Brain microvascular endothelial cell (primary cell): ENCODE measurements around the gene VSIG10L2.

Experiments used
- DNase-seq: peaks from one replicate; pipeline ENCODE4 v3.0.0-alpha.2; 2020
- H3K27ac ChIP-seq: fragments of 250-450 bp; sonication (Bioruptor Pico); 2 replicates; pipeline ENCODE4 v1.5.1; 2020; ENCODE audit warnings: mild to moderate bottlenecking, moderate library complexity
- H3K27me3 ChIP-seq: fragments of 250-450 bp; sonication (Bioruptor Pico); replicated peaks from 2 replicates; pipeline ENCODE4 v1.5.1; 2020; ENCODE audit warnings: mild to moderate bottlenecking
- H3K36me3 ChIP-seq: fragments of 250-450 bp; sonication (Bioruptor Pico); replicated peaks from 2 replicates; pipeline ENCODE4 v1.5.1; 2020; ENCODE audit warnings: mild to moderate bottlenecking
- H3K4me3 ChIP-seq: 2 replicates; pipeline ENCODE4 v1.5.1; 2011; ENCODE audit warnings: low read depth, mild to moderate bottlenecking, control low read depth, low read length, moderate library complexity
- in situ Hi-C: cut with HindIII; loops from 2 replicates; pipeline ENCODE4 v1.10.0; 2017; ENCODE audit warnings: low sequenced_read_pairs, low pct_ligation_motif_present
- TF ChIP-seq, protein P1 (sequence below): IDR thresholded peaks from 2 replicates; pipeline ENCODE4 v1.5.1; 2011; ENCODE audit warnings: low read depth, mild to moderate bottlenecking, moderate library complexity, low read length, control low read depth, inconsistent platforms; ENCODE audit errors: missing control alignments

Gene VSIG10L2

DNA sequence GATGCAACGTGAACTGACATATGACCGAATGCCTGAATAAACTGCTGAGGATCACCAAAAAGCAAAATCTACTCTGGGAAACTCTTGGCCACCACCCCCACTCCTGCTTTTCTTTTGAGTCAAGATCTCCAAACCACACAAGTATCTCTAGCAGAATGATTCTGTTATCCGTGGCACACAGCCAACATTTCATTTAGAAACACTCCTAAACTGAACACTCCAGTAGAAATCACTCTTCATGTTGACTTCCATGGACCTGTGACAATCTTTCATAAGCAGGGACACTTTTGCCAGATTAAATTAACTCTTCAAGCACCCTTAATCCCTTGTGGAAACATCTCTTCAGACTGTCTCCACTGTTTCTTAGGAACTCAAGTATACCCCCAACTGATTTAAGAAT lies 44.4 kb downstream of the VSIG10L2 start:
- Histone ChIP-seq H3K36me3 (no peaks in the 10 kb centered on the region), H3K27ac (no peak overlapping the region), H3K27me3 (no peaks in the 10 kb centered on the region), H3K4me3 (no peak overlapping the region)
- peak; percentile 70 for DNase-seq
- TF ChIP-seq, protein P1, sequence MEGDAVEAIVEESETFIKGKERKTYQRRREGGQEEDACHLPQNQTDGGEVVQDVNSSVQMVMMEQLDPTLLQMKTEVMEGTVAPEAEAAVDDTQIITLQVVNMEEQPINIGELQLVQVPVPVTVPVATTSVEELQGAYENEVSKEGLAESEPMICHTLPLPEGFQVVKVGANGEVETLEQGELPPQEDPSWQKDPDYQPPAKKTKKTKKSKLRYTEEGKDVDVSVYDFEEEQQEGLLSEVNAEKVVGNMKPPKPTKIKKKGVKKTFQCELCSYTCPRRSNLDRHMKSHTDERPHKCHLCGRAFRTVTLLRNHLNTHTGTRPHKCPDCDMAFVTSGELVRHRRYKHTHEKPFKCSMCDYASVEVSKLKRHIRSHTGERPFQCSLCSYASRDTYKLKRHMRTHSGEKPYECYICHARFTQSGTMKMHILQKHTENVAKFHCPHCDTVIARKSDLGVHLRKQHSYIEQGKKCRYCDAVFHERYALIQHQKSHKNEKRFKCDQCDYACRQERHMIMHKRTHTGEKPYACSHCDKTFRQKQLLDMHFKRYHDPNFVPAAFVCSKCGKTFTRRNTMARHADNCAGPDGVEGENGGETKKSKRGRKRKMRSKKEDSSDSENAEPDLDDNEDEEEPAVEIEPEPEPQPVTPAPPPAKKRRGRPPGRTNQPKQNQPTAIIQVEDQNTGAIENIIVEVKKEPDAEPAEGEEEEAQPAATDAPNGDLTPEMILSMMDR, result no peak
- in situ Hi-C loops, result no loop called here

GRCh38 chr11:125992893-125993292 lies 47.0 kb downstream of the VSIG10L2 start:
- in situ Hi-C loops, result no loop called here
- TF ChIP-seq, protein P1, result no peak
- Histone ChIP-seq H3K27ac (no peak overlapping the region), H3K4me3 (no peak overlapping the region), H3K27me3 (no peaks in the 10 kb centered on the region), H3K36me3 (no peaks in the 10 kb centered on the region)
- no peak for DNase-seq

DNA sequence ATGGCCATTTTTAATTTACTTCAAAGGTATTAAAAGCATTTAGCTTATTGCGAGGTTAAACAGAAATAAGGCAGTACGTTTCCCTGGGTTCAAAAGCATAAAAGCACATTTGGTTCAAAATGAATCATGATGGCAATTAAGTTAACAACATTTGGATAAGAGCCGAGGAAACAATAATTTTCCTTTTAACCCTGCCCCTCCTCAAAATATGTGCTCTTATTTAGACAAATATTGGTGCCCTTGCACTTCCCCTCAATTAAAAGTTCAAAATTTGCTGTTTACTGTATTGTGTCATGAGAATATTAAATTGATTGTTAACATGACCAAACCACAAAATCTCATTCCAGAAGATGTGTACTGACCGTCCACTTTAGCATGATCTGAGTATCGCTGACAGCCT lies 48.7 kb downstream of the VSIG10L2 start:
- Histone ChIP-seq H3K27ac (no peak overlapping the region), H3K27me3 (no peaks in the 10 kb centered on the region), H3K36me3 (no peaks in the 10 kb centered on the region), H3K4me3 (no peak overlapping the region)
- TF ChIP-seq, protein P1, result no peak
- in situ Hi-C loops, result no loop called here
- DNase-seq, result no peak

- H3K4me3 ChIP-seq, result no peak overlapping the region
- no peaks in the 10 kb centered on the region for H3K27me3 ChIP-seq
- no peak overlapping the region for H3K27ac ChIP-seq
- in situ Hi-C loops, result no loop called here
- H3K36me3 ChIP-seq, result no peaks in the 10 kb centered on the region
- TF ChIP-seq, protein P1, result no peak
- no peak for DNase-seq
Observed at GRCh38 chr11:125995313-125995712, 49.5 kb downstream of the VSIG10L2 start.

- in situ Hi-C loops, result no loop called here
- no peaks in the 10 kb centered on the region for H3K36me3 ChIP-seq
- TF ChIP-seq, protein P1, result no peak
- H3K27ac ChIP-seq, result no peak overlapping the region
- H3K4me3 ChIP-seq, result no peak overlapping the region
- DNase-seq, result no peak
- no peaks in the 10 kb centered on the region for H3K27me3 ChIP-seq
Observed at GRCh38 chr11:125998267-125998666, 52.4 kb downstream of the VSIG10L2 start.

- H3K27me3 ChIP-seq, result no peaks in the 10 kb centered on the region
- TF ChIP-seq, protein P1, result no peak
- in situ Hi-C loops, result no loop called here
- H3K27ac ChIP-seq, result no peak overlapping the region
- no peak overlapping the region for H3K4me3 ChIP-seq
- H3K36me3 ChIP-seq, result no peaks in the 10 kb centered on the region
- DNase-seq, result no peak
Observed at GRCh38 chr11:125999234-125999880, 53.5 kb downstream of the VSIG10L2 start.
